ENCODE results near the gene TMEM205. TPM values are rescaled to one million over a fixed set of nuclear protein-coding genes. Genes with fewer than 3 reads are reported as not detected.

TMEM205 gene
- total and polyA plus RNA-seq, 2 of the 13 experiments (the other 11 are each of a cell fraction or from before 2014, with no cell fraction given), result 45.5 to 98.7 TPM

DNA sequence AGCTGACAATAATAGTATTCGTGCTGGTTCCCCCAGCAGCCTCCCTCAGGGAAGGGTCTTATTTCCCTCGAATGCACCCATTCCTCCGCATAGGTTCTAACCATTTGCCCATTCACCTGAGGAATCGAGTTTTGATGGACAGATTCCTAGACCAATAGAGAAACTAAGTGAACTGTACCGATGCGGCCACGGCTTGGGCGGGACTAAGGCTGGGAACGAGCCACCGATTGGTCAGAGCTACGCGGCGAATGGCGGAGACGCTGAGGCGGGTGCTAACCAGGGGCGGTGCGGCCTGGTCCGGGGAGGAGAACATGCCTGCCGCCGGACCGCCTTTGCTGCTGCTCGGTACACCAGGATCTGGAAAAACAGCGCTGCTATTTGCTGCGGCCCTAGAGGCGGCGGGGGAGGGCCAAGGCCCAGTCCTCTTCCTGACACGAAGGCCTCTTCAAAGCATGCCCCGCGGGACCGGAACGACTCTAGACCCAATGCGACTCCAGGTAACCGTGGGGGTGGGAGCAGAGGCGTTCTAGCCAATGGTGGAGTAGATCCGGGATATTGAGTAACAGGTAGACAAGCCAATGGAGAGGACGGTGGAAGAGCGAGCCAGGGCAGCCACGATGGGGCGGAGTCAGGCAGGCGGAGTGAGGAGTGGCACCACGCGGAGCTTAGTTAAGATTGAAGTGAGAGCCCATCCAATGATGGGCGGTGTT, 28.5 kb upstream of the TMEM205 start, which contains the start of gene SWSAP1 (continued):
- TF ChIP-seq, protein P1, sequence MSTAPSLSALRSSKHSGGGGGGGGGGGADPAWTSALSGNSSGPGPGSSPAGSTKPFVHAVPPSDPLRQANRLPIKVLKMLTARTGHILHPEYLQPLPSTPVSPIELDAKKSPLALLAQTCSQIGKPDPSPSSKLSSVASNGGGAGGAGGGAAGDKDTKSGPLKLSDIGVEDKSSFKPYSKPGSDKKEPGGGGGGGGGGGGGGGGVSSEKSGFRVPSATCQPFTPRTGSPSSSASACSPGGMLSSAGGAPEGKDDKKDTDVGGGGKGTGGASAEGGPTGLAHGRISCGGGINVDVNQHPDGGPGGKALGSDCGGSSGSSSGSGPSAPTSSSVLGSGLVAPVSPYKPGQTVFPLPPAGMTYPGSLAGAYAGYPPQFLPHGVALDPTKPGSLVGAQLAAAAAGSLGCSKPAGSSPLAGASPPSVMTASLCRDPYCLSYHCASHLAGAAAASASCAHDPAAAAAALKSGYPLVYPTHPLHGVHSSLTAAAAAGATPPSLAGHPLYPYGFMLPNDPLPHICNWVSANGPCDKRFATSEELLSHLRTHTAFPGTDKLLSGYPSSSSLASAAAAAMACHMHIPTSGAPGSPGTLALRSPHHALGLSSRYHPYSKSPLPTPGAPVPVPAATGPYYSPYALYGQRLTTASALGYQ (CRISPR knock-in tag; IDR thresholded peaks at IDR 0.05), result no peak
- TF ChIP-seq NR3C1 (CRISPR knock-in tag; IDR thresholded peaks at IDR 0.05), result no peak
- TF ChIP-seq, protein P2, sequence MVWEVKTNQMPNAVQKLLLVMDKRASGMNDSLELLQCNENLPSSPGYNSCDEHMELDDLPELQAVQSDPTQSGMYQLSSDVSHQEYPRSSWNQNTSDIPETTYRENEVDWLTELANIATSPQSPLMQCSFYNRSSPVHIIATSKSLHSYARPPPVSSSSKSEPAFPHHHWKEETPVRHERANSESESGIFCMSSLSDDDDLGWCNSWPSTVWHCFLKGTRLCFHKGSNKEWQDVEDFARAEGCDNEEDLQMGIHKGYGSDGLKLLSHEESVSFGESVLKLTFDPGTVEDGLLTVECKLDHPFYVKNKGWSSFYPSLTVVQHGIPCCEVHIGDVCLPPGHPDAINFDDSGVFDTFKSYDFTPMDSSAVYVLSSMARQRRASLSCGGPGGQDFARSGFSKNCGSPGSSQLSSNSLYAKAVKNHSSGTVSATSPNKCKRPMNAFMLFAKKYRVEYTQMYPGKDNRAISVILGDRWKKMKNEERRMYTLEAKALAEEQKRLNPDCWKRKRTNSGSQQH (CRISPR knock-in tag; IDR thresholded peaks at IDR 0.05; ENCODE audit: low read depth), result peak; percentile 53; the same call in 1 of the 2 replicates
- TF ChIP-seq, protein P3, sequence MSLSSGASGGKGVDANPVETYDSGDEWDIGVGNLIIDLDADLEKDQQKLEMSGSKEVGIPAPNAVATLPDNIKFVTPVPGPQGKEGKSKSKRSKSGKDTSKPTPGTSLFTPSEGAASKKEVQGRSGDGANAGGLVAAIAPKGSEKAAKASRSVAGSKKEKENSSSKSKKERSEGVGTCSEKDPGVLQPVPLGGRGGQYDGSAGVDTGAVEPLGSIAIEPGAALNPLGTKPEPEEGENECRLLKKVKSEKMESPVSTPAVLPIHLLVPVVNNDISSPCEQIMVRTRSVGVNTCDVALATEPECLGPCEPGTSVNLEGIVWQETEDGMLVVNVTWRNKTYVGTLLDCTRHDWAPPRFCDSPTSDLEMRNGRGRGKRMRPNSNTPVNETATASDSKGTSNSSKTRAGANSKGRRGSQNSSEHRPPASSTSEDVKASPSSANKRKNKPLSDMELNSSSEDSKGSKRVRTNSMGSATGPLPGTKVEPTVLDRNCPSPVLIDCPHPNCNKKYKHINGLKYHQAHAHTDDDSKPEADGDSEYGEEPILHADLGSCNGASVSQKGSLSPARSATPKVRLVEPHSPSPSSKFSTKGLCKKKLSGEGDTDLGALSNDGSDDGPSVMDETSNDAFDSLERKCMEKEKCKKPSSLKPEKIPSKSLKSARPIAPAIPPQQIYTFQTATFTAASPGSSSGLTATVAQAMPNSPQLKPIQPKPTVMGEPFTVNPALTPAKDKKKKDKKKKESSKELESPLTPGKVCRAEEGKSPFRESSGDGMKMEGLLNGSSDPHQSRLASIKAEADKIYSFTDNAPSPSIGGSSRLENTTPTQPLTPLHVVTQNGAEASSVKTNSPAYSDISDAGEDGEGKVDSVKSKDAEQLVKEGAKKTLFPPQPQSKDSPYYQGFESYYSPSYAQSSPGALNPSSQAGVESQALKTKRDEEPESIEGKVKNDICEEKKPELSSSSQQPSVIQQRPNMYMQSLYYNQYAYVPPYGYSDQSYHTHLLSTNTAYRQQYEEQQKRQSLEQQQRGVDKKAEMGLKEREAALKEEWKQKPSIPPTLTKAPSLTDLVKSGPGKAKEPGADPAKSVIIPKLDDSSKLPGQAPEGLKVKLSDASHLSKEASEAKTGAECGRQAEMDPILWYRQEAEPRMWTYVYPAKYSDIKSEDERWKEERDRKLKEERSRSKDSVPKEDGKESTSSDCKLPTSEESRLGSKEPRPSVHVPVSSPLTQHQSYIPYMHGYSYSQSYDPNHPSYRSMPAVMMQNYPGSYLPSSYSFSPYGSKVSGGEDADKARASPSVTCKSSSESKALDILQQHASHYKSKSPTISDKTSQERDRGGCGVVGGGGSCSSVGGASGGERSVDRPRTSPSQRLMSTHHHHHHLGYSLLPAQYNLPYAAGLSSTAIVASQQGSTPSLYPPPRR (CRISPR knock-in tag; IDR thresholded peaks at IDR 0.05; ENCODE audit: borderline replicate concordance), result no peak
- no peak; the same call in 1 of the 2 replicates for TF ChIP-seq RFX1 (IDR thresholded peaks at IDR 0.05)
- TF ChIP-seq SMARCE1 (IDR thresholded peaks at IDR 0.05; ENCODE audit: borderline replicate concordance), result no peak
- peak; percentile 78; the same call in 1 of the 2 replicates for TF ChIP-seq FOXC1 (CRISPR knock-in tag; IDR thresholded peaks at IDR 0.05; ENCODE audit: borderline replicate concordance)
- TF ChIP-seq ZNF10 (CRISPR knock-in tag; IDR thresholded peaks at IDR 0.05; ENCODE audit: borderline replicate concordance, low read depth), result no peak
- no peak for TF ChIP-seq AGO1 (IDR thresholded peaks at IDR 0.05; ENCODE audit: low read depth, low read length, poor library complexity, severe bottlenecking)
- 0 out of 2 replicates have a peak, but pooled peaks have one; percentile 51 for TF ChIP-seq ZNF124 (CRISPR knock-in tag; IDR thresholded peaks at IDR 0.05)
- TF ChIP-seq ZNF841 (CRISPR knock-in tag; IDR thresholded peaks at IDR 0.05; ENCODE audit: borderline replicate concordance), result no peak
- TF ChIP-seq YY1 (IDR thresholded peaks at IDR 0.05; ENCODE audit: insufficient read depth, insufficient replicate concordance, low read depth, low read length), result peak; percentile 86
- TF ChIP-seq DRAP1 (CRISPR knock-in tag; IDR thresholded peaks at IDR 0.05), result peak; percentile 75
- no peak; the same call in 1 of the 2 replicates for TF ChIP-seq ZNF83 (CRISPR knock-in tag; IDR thresholded peaks at IDR 0.05; ENCODE audit: borderline replicate concordance)
- TF ChIP-seq RAD51 (IDR thresholded peaks at IDR 0.05; ENCODE audit: borderline replicate concordance), result no peak
- TF ChIP-seq FOXM1 (CRISPR knock-in tag; IDR thresholded peaks at IDR 0.05), result no peak
- TF ChIP-seq SATB2 (CRISPR knock-in tag; IDR thresholded peaks at IDR 0.05), result no peak
- TF ChIP-seq NFE2L1 (CRISPR knock-in tag; IDR thresholded peaks at IDR 0.05; ENCODE audit: borderline replicate concordance), result no peak
- TF ChIP-seq JARID2 (CRISPR knock-in tag; IDR thresholded peaks at IDR 0.05; ENCODE audit: insufficient replicate concordance), result no peak
- TF ChIP-seq ZBTB8A (CRISPR knock-in tag; IDR thresholded peaks at IDR 0.05; ENCODE audit: borderline replicate concordance, low read depth), result no peak
- peak; percentile 84; the same call in 1 of the 2 replicates for TF ChIP-seq LBX2 (CRISPR knock-in tag; IDR thresholded peaks at IDR 0.05; ENCODE audit: borderline replicate concordance)
